Measurements from ENCODE around the gene SMU1.
"Not testable (repeated sequence)": the region's sequence is repeated elsewhere in the genome, so short reads cannot be mapped to it uniquely, and the experiment has no call there.

Gene SMU1

DNA sequence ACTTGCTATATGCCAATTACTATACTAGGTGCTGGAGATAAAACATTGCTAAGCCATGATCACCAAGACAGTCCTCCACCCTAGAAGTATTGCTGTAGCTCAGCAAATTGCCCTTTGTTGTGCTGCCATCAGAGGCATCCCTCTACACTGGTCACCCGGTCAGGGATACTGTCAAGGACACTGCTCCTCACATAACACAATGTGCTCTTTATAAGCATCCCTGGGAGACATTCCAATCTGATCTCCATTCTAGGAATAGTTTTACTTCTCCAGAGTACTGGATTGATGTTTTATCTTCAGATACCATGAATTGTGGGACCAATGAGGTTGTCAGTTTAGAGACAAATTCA lies 61.8 kb downstream of the SMU1 start:
- no peak for DNase-seq (ENCODE audit: low spot score)

DNA sequence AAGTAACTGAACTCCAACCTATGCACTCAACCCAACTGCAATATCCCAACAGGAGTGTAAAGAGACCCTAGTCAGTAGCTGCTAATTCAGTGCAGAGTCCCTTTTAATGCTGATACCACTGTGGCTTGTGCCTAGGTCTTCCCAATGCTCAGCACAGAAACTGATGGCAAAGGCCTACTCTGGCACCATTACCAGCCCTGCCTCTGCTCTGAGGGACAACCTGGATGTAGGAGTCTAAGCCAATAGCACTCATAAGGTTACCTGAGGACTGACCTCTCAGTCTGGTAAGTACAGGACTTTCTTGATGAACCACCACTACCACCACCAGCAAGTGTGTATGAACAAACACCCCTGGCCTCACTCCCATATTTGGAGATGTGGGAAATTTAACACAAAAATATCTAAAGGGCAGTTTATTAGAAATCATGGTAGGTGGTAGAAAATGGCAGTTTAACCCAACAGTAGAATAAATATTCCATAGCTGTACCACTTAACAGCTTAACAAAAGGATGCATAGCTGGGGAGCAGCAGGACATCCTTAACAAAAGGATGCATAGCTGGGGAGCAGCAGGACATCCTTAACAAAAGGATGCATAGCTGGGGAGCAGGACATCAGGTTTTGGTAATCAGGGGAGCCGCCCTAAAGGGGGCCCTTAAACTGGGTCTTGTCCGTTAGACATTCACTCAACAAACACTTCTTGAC lies 62.4 kb downstream of the SMU1 start:
- DNase-seq (ENCODE audit: low spot score), result no peak

DNA sequence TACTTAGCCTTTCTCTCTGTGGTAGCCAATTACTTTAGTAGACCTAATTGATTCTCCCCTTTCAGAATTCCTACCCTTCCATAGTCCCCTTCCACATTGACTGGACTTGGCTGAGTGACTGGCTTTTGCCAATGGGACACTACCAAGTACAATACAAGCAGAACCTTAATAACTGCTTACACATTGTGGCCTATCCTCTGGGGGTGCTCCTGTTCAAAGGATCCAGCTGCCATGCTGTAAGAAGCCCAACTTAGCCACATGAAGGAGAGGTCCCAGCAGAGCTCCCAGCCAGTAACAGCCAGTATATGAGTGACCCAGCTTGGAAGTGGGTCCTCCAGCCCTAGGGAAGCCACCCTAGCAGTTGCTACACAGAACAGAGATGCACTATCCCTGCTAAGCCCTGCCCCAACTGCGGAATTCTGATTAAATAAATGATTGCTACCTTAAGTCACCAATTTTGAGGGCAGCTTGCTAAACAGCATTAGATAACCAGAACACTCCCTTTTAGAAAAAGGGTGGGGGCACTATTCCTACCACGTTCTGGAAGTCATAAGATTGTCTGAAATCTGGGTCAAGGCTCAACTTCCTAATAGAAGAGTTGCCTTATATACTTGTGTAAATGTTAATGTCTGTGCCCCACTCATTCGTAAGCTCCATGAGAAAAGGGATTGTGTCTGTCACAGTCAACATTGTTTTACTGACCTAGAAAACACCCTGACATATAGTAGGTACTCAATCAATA lies 64.0 kb downstream of the SMU1 start:
- DNase-seq (ENCODE audit: low spot score), result no peak

DNA sequence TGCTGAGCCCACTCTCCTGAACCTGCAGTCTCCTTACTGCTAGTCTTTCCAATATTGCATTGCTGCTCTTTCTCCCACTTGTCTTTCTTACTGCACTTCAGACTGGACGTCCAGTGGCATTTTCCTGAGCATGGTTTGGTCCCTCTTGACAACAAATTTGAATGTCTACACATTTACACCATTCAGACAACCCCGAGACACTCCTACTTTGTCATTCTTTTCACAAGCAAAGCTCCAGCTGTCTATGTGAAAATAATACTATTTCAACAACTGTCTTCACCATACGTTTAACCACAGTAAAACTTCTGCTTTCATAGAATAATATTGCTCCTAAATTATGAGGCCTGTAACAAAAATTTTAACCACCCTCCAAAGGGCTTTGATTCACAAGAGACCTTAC lies 64.6 kb downstream of the SMU1 start:
- DNase-seq (ENCODE audit: low spot score), result no peak

DNA sequence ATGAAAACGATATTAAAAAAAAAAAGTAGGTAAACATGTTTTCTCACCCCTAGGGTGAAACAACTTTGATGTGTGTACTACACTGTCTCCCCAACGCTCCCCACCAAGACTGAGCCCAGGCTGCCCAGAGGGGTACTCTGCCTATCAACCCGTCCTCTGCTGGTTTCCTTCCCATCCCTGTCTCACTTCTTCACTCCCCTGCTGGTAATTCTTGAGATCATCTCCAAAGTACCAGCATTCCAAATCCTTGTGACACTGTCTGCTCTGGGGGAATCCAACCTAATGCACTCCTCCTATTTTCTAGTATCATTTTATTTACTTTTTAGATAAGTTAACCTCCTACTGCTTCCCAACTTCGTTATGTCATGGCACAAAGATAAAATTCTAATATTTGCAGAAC lies 68.7 kb downstream of the SMU1 start:
- DNase-seq (ENCODE audit: low spot score), result no peak

DNA sequence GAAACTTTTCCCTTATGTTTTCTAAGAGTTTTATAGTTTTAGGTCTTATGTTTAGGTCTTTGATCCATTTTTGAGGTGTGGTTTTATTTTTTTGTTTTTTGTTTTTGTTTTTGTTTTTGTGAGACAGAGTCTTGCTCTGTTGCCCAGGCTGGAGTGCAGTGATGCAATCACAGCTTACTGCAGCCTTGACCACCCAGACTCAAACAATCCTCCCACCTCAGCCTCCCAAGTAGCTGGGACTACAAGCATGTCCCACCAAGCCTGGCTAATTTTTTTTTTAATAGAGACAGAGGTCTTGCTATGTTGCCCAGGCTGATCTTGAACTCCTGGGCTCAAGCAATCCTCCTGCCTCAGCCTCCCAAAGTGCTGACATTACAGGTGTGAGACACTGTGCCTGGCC lies 71.1 kb downstream of the SMU1 start:
- DNase-seq (ENCODE audit: low spot score), result not testable (repeated sequence)

DNA sequence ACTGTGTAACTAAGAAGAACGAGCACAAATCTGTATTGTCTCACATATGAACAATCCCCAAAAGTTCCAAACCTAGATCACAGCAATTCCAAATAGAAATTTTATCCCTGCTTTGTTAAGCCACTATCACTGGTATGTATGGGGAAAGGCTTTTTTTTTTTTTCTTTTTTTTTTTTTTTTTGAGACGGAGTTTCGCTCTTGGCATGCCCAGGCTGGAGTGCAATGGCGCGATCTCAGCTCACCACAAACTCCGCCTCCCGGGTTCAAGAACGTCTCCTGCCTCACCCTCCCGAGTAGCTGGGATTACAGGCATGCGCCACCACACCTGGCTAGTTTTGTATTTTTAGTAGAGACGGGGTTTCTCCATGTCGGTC lies 75.8 kb downstream of the SMU1 start:
- not testable (repeated sequence) for DNase-seq (ENCODE audit: low spot score)

DNA sequence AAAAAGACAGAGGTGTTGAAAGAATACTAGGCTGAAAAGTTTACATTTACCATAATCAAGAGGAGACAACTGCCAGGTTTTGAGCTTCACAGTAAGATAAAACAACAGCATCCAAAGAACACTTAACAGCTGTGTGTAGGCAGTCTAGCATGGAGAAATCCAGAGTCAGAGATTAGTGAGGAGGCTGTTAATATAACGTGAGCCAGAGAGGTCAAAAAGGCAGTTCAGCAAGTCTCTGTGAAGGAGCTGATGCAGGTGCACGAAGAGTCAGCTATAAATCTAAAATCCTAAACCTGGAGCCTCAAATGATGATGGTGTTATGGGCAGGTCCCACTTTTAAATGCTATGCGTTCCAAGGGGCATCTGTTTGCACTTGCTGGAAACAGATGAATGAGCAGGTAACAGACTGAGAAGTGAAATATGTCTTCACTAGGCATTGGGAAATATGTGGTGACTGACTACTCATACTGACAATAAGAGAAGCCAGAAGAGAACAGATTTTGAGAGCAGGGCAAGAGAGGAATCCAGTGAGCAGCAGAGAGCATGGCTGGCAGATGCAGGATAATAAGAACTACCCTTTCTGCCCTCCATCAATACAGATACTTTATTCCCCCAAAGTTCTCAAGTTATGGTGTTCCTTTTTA lies 83.8 kb downstream of the SMU1 start:
- no peak for DNase-seq (ENCODE audit: low spot score)

DNA sequence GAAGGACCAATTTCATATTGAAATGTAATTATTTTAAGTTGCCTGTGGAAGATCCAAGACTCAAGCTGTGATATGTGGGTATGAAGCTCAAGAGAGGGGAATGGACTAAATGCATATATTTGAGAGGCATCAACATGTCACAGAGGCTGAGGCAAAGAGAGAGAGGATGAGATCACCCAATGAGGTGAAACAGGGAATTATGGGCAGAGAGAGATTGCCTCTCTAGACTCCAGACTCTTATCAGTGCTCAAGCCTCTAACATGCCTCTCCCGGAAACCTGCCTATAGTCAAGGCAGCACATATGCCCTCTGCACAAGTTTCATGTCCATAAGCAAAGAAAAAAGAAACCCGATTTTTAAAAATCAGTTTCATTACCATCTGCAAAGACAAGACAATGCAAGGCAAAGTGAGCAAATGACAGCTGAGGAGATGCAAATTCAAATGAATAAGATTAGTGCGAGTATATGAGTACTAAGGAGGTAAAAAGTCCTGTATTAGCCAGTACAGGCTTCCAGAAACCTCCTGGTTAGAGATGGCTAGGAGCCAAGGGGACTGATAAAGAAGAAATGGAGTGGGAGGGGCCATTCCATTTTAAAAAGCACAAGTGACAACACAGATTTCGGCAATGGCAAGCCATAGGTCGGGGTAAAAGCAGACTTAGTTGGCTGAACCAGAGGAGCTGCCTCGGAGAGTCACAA lies 84.4 kb downstream of the SMU1 start:
- no peak for DNase-seq (ENCODE audit: low spot score)

Measured in SK-N-DZ (cell line).